ENCODE measurements around the gene B4GAT1. TPM values are rescaled to one million over a fixed set of nuclear protein-coding genes. Genes with fewer than 3 reads are reported as not detected.
A peak's percentile ranks its signal among the peaks of the same experiment; 100 is the strongest.

The B4GAT1 gene
- total and polyA plus RNA-seq, 2 donors: 22.8 to 50.4 TPM

DNA sequence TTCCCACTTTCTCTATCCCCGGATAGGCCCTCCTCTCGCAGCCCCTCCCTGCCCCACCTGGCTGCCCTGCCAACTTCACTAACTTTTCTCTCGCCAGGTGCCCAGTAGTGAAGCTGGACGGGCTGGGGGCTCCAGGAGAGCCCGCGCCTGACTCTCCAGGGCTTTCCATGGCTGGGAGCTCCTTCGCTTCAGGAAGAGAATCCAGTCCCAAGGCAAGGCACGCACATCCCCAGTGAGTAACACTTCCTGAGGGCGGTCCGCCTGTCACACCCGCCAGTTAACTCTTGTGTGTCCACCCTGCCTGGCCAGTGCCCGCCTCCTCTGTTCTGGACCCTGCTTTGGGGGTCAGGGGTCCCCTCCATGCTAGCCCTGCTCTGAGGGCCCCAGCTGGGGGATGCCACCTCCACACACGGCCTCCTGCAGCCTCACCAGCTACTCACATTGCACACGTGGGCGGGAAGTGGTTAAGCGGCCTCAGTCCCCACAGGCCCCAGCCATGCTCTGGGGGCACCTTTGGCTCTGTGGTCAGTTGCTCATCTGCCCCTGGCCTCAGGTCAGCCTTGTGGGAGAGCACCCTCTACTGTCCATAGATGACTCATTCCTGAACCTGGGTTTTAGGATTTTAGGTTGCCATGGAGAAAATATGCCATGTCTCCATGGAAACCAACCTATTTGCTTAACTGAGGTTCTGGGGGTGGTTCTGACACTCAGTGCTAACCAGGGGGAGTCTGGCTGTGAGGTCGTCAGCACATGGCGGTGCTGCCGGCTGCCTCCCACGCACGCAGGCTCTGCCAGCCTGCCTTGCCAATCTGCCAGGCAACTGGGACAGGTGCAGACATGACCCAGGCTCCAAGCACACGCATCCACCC is 11.0 kb downstream of the B4GAT1 start, which contains the start of gene RIN1:
Gene RIN1, minus strand, starts transcription at position 201 of the 869 bp plus-strand sequence. Its CDS starts 32 bp downstream, at position 169.
- Histone ChIP-seq H3K4me1 (ENCODE audit: insufficient read depth) (no peaks in the 10 kb centered on the region), H3K4me3 (ENCODE audit: low read depth, low read length) (peak within 1 kb of the TSS; percentile 54), H3K36me3 (ENCODE audit: insufficient read depth) (peaks cover 3% of the 10 kb centered on the region), H3K27ac (ENCODE audit: low read depth) (no peak within 1 kb of the TSS)
- no peak for DNase-seq (ENCODE audit: extremely low spot score)
- 14% methylated on average over 22 of the region's 22 CpGs for WGBS

DNA sequence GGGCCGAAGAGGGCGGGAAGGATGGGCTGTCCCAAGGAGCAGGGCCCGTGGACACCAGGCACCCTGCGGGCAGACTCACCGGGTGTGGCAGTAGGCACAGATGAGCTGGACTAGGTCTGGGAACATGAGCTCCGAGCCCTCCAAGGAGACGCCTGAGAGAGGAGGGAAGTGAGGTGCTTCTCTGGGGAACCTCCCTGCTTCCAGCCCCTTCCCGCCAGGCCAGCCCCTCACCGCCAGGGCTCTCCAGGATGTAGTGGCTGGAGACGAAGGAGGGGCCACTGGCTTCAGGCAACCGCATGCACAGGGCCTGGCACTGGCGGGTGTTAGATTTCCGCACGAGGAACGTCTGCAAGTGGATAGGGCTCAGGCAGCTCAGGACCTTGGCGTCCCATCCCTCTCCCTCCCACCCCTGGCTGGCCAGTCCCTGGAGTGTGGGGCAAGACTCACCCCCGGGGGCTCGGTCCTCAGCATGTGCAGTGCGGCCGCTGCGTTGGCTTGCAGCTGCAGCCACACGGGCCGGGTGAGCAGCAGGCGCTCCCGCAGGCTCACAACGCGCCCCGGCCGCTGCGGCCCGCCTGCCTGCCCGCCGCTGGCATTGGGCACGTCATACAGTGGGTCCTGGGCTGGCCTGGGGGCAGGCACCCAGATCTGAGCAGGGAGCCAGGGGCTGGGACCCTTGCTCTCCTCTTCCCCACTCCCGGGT is 11.7 kb downstream of the B4GAT1 start:
- Histone ChIP-seq H3K36me3 (ENCODE audit: insufficient read depth) (peaks cover 3% of the 10 kb centered on the region), H3K4me1 (ENCODE audit: insufficient read depth) (no peaks in the 10 kb centered on the region), H3K4me3 (ENCODE audit: low read depth, low read length) (peak overlapping the region; percentile 54), H3K27ac (ENCODE audit: low read depth) (no peak overlapping the region)
- no peak for DNase-seq (ENCODE audit: extremely low spot score)
- 8% methylated on average over 35 of the region's 35 CpGs for WGBS

DNA sequence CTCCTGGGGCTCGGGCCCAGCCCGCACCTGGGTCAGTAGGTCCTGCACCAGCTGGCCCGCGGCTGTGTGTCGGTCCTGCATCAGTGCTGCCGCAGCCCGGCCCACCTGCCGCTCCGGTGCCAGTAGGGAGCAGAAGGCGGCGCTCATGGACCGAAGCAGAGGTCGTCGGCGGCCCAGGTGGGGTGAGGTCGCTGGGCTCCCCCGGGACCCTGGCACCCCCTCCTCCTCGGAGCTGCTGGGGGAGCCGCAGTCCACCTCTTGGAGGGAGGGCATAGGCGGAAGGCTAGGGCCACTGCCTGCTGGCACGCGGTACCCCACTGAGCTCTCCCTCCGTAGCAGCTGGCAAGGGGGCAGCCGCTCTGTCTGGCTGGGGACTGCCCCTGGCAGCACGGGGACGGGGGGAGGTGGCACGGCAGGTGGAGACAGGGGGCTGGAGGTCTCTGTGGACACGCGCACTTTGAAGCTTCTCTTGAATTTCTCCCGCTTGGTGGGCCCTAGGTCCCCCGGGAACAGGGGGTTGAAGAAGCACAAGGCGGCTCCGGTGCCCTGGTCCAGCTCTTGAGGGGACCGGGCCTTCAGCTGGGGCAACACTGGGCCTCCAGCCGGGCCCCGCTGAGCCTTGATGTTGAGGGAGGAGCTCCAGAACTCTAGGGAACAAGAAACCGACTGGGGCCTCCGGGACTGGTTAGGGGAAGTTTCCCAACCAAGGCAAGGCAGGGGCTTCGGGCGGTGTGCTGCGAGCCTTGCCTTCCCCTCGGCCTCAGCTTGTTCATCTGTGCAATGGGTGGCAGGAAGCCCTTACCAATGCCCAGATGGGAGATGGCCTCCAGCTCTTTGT is 12.6 kb downstream of the B4GAT1 start:
- Histone ChIP-seq H3K4me1 (ENCODE audit: insufficient read depth) (no peaks in the 10 kb centered on the region), H3K27ac (ENCODE audit: low read depth) (no peak overlapping the region), H3K36me3 (ENCODE audit: insufficient read depth) (peaks cover 3% of the 10 kb centered on the region), H3K4me3 (ENCODE audit: low read depth, low read length) (no peak overlapping the region)
- WGBS: 81% methylated on average over 42 of the region's 42 CpGs
- no peak for DNase-seq (ENCODE audit: extremely low spot score)

DNA sequence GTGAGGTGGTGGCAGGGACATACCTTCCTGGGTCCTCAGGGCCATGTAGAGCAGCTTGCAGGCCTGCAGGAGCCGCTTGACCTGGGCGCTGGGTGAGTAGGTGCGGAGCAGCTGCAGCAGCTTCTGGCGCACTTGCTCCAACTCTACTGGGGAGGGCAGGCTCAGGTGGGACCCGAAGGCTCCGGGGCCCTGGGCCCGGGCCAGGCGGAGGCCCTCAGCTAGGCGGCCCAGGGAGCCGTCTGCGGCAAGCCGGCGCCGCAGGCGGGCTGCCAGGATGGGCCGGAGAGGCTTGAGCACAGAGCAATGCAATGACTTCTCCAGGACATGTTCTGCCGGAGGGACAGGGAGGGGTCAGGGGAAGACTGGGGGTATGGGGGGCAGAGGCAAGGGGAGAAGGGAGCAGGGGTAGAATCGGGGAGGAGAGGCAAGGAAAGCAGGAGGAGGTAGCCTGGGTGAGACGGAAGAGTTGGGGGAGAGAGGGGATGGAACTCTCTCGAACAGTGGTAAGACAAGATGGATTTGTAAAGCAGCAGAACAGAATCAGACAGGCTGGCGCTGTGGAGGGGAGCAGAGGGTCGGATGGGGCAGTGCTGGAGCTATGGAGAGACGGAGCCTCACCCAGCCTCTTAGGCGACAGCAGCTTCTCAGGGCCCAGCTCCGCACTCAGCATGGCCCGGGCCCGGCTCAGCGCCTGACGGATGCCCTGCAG is 13.4 kb downstream of the B4GAT1 start:
- H3K4me3 ChIP-seq (ENCODE audit: low read depth, low read length): no peak overlapping the region
- no peak overlapping the region for H3K27ac ChIP-seq (ENCODE audit: low read depth)
- H3K4me1 ChIP-seq (ENCODE audit: insufficient read depth): no peaks in the 10 kb centered on the region
- no peak for DNase-seq (ENCODE audit: extremely low spot score)
- H3K36me3 ChIP-seq (ENCODE audit: insufficient read depth): peaks cover 3% of the 10 kb centered on the region
- WGBS: 89% methylated on average over 29 of the region's 29 CpGs

DNA sequence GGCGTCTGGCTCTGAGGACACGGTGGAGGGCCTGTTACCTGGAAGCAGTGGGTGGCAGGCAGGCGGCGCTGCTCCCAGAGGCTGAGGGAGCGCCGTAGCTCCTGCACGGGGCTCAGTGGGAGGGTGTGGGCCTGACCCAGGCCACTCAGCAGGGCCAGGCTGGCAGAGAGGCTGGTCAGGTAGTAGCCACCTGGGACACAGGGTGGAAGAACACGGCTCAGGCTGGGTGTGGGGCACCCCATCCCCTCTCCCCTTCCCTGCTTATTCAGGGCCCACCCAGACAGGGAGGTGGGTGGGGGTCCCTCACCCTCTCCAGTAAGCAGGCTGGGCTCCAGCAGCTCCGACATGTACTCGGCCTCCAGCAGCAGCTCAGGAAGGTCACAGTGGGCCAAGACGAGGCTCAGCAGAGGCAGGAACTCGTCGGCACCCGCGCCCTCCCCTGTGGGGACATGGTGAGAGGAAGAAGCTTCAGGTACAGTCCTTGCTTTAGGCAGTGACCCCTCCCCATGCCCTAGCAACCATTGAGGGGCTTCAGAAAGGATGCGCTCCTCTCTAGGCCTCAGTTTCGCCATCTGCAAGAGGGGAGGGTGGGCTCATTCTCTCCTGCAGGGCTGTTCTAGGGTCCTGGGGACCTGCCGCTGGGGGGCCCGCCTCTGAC is 14.1 kb downstream of the B4GAT1 start:
- WGBS: 87% methylated on average over 19 of the region's 19 CpGs
- Histone ChIP-seq H3K4me1 (ENCODE audit: insufficient read depth) (no peaks in the 10 kb centered on the region), H3K4me3 (ENCODE audit: low read depth, low read length) (no peak overlapping the region), H3K36me3 (ENCODE audit: insufficient read depth) (peaks cover 3% of the 10 kb centered on the region), H3K27ac (ENCODE audit: low read depth) (no peak overlapping the region)
- no peak for DNase-seq (ENCODE audit: extremely low spot score)

DNA sequence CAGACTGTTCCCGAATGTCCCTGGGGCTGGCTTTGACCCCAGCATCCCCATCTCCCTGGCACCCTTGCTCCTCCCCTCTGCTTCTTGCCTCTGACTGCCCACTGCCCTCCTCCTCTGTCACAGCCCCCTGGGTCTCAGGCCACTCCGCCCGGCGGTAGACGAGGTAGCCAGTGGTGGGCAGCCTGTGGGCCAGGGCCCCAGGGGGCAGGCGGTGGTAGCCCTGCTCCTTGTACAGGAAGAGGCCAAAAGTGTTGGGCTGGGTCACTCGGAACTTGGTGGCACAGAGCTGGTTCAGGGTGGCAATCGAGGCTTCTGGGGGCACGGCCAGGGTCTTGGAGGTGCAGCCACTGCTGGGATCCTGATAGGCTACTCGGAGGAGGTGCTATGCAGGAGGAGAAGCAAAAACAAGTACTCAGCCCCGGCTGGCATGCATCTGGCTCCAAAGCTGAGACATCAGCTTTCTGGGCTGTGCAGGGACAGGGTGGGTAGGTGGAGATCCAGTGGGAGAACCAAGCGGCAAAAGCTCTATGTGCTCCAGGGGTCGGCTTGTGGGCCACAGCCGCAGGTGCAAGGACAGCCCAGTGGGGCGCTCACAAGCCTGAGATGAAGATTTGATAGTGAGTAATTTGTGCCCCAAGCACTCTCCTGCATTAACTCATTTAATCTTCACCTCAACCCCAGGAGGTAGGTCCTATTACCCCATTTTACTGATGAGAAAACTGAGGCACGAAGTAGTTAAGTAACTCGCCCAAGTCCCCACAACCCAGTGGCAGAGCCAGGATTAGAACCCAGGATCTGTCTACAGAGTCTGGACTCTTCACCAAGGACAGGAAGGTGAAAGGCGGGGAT is 14.8 kb downstream of the B4GAT1 start:
- no peak overlapping the region for H3K27ac ChIP-seq (ENCODE audit: low read depth)
- no peak for DNase-seq (ENCODE audit: extremely low spot score)
- WGBS: 85% methylated on average over 18 of the region's 18 CpGs
- no peak overlapping the region for H3K4me3 ChIP-seq (ENCODE audit: low read depth, low read length)
- peaks cover 3% of the 10 kb centered on the region for H3K36me3 ChIP-seq (ENCODE audit: insufficient read depth)
- no peaks in the 10 kb centered on the region for H3K4me1 ChIP-seq (ENCODE audit: insufficient read depth)

DNA sequence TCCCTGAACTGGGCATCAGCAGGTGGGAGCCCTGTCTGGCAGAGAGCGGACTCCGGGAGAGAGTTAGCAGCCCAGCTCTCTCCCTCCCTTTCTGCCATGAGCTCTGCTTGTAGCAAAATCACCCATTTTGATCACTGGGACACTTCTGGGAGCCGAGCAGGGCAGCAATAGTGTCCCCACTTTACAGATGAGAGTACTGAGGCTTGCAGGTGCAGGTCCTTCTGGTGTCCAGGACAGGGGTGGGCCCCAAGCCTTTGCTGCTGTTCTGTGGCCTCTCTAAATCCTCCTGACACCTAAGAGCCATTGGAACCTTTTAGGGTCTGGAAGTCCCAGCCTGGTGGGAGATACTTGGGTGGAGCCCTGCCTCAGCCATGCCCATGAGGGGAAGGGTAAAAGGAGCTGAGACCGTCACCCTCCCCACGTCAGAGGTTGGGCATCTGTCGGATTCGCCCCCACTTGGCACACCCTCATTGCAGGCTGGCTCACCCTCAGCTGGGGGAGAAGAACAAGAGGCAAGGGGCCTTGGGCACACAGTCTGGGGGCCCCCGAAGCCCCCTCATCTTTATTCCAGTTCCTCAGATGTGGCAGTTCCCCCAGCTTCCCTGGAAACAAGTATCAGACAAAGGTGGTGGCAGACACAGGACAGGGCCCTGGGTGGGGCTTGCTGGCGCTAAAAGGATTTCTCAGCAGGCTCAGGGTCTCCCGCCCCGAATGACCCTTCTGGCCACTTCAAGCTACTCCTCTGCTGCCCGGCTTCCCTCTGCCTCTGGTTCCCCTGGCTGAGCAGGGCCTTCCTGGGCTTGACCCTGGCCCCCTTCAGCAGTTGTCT is 15.7 kb downstream of the B4GAT1 start:
- no peaks in the 10 kb centered on the region for H3K4me1 ChIP-seq (ENCODE audit: insufficient read depth)
- H3K36me3 ChIP-seq (ENCODE audit: insufficient read depth): peaks cover 3% of the 10 kb centered on the region
- H3K27ac ChIP-seq (ENCODE audit: low read depth): no peak overlapping the region
- DNase-seq (ENCODE audit: extremely low spot score): no peak
- 84% methylated on average over 12 of the region's 12 CpGs for WGBS
- no peak overlapping the region for H3K4me3 ChIP-seq (ENCODE audit: low read depth, low read length)

DNA sequence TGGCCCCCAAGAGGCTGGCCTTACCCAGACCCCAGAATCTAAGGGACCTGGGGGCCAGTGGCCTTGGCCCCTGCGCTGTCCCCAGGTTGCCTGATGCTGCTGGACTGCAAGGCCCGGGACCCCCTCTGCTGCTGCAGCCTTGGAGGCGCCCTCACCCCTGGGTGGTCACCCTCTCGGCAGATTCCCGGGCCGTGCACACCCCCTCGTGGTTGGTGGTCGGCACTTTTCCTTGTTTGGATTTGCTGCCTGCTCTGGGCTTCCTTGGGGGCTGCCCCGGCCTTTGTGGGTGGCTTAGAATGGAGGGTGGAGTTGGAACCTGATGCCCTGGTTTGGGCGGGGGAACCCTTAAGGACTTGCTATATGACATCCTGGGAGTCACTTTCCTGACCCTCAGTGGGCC is 16.5 kb downstream of the B4GAT1 start:
- H3K27ac ChIP-seq (ENCODE audit: low read depth): no peak overlapping the region
- no peak for DNase-seq (ENCODE audit: extremely low spot score)
- WGBS: 45% methylated on average over 10 of the region's 10 CpGs
- peaks cover 3% of the 10 kb centered on the region for H3K36me3 ChIP-seq (ENCODE audit: insufficient read depth)
- no peak overlapping the region for H3K4me3 ChIP-seq (ENCODE audit: low read depth, low read length)
- no peaks in the 10 kb centered on the region for H3K4me1 ChIP-seq (ENCODE audit: insufficient read depth)

DNA sequence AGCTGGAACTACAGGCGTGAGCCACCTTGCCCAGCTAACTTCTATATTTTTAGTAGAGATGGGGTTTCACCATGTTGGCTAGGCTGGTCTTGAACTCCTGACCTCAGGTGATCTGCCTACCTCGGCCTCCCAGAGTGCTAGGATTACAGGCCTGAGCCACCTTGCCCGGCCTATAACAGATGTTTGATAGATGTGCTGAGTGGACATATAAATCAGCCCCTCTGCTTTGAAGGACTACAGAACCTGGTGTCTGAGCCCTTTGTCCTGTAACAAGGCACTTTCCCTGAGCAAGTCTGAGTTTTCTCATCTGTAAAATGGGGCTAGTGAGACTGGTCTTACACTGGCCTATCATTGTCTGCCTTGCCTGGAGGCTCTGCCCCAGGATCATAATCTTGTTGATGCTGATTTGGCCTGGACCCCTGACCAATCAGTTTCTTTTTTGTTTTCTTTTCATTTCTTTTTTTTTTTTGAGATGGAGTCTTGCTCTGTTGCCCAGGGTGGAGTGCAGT is 18.2 kb downstream of the B4GAT1 start:
- H3K27ac ChIP-seq (ENCODE audit: low read depth): no peak overlapping the region
- H3K36me3 ChIP-seq (ENCODE audit: insufficient read depth): peaks cover 3% of the 10 kb centered on the region
- no peak overlapping the region for H3K4me3 ChIP-seq (ENCODE audit: low read depth, low read length)
- no peak for DNase-seq (ENCODE audit: extremely low spot score)
- H3K4me1 ChIP-seq (ENCODE audit: insufficient read depth): no peaks in the 10 kb centered on the region
- WGBS: 92% methylated on average over 3 of the region's 3 CpGs

DNA sequence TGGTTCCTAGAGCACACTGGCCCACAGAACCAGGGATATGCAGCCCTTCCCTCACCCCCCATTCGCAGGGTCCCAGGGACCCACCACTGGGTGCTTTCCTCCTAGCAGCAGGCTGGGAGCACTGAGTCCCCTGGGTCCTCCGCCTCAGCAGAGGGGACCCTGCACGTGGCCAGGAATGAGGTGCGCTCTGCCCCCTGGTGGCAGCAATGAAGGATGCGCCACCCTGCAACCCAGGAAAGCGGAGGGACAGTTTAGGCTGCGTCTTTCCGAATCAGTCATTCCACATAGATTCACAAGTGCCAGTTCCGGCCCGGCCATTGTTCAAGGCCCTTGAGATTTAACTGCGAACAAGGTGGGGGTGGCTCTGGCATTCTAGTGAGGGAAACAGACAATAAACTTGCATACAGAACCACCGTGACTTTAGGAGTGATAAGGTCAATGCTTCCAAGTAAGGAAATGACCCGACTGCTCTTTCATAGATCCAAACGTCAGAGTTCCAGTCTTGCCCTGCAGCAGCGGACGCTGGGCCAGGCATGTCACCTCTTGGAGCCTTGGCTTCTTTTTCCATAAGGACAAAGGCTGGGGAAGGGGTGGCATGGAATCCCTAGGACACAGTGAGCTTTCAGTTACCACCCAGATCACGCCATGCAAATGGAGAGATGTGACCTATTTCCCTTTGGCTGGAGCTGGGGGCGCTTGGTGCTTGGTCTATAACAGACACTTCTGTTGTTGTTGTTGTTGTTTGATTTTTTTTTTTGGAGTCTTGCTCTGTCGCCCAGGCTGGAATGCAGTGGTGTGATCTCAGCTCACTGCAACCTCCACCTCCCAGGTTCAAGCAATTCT is 18.9 kb downstream of the B4GAT1 start:
- H3K27ac ChIP-seq (ENCODE audit: low read depth): no peak overlapping the region
- no peaks in the 10 kb centered on the region for H3K4me1 ChIP-seq (ENCODE audit: insufficient read depth)
- 12% methylated on average over 19 of the region's 19 CpGs for WGBS
- H3K4me3 ChIP-seq (ENCODE audit: low read depth, low read length): no peak overlapping the region
- DNase-seq (ENCODE audit: extremely low spot score): no peak
- peaks cover 3% of the 10 kb centered on the region for H3K36me3 ChIP-seq (ENCODE audit: insufficient read depth)

DNA sequence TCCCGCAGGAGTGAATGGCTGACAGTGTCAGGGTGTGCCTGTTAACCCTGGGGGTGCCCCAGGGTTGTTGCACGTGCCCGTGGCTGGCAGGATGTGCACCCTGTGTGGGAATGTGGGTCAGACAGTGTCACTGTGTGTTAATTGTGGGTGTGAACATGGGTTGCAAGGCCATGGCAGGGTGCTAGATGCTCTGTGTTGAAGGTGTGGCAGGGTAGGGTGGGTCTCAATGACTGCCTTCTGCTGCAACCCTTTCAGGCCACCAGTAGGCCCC is 19.5 kb downstream of the B4GAT1 start:
- DNase-seq (ENCODE audit: extremely low spot score): no peak
- 71% methylated on average over 3 of the region's 3 CpGs for WGBS
- H3K36me3 ChIP-seq (ENCODE audit: insufficient read depth): peaks cover 3% of the 10 kb centered on the region
- H3K4me1 ChIP-seq (ENCODE audit: insufficient read depth): no peaks in the 10 kb centered on the region
- H3K27ac ChIP-seq (ENCODE audit: low read depth): no peak overlapping the region
- H3K4me3 ChIP-seq (ENCODE audit: low read depth, low read length): no peak overlapping the region
